ENCODE results near the gene MT1HL1. TPM values are rescaled to one million over a fixed set of nuclear protein-coding genes. Genes with fewer than 3 reads are reported as not detected.

The MT1HL1 gene
- total RNA-seq, 1 experiment from 2014 or later: not detected

Other genes with a start within 250 kb of the MT1HL1 start
- 27.5 and 28.2 TPM in 2 replicates for gene MTR, start 209.1 kb downstream of the MT1HL1 start, total RNA-seq (2014; rRNA removed; shearing (Covaris generic))
- gene RYR2, start 37.7 kb upstream of the MT1HL1 start, total RNA-seq (2014; rRNA removed; shearing (Covaris generic)): 0.16 and 0.29 TPM in 2 replicates

Data from SK-MEL-5 (cell line).